Neural progenitor cell (in vitro differentiated cells): ENCODE data around the gene NADSYN1. TPM values are rescaled to one million over a fixed set of nuclear protein-coding genes. Genes with fewer than 3 reads are reported as not detected.
"Not testable (repeated sequence)": the region's sequence is repeated elsewhere in the genome, so short reads cannot be mapped to it uniquely, and the experiment has no call there.

ENCODE experiments used
- DNase-seq: peaks from one replicate; pipeline ENCODE4 v3.0.0-alpha.2; 2016; ENCODE audit warnings: low spot score
- H2AFZ ChIP-seq: fragments of 200-600 bp; sonication (generic); replicated peaks from 2 replicates; pipeline ENCODE4 v1.6.1; 2016; ENCODE audit warnings: antibody characterized with exemption
- H3F3A ChIP-seq: fragments of 200-600 bp; sonication (generic); 2 replicates; pipeline ENCODE4 v1.6.1; 2016; ENCODE audit warnings: antibody characterized with exemption, low read depth
- H3K27ac ChIP-seq: fragments of 200-600 bp; sonication (generic); 2 replicates; pipeline ENCODE4 v1.5.1; 2016; ENCODE audit warnings: mild to moderate bottlenecking
- H3K27me3 ChIP-seq: fragments of 200-600 bp; sonication (generic); 2 replicates; pipeline ENCODE4 v1.6.1; 2016; ENCODE audit warnings: mild to moderate bottlenecking, moderate library complexity
- H3K36me3 ChIP-seq: fragments of 200-600 bp; sonication (generic); 2 replicates; pipeline ENCODE4 v1.5.1; 2016
- H3K4me1 ChIP-seq: fragments of 200-600 bp; sonication (generic); 2 replicates; pipeline ENCODE4 v1.6.1; 2016; ENCODE audit warnings: mixed run types
- H3K4me2 ChIP-seq: fragments of 200-600 bp; sonication (generic); 2 replicates; pipeline ENCODE4 v1.6.1; 2016
- H3K4me3 ChIP-seq: fragments of 200-600 bp; sonication (generic); 2 replicates; pipeline ENCODE4 v1.5.1; 2016
- H3K79me2 ChIP-seq: fragments of 200-600 bp; sonication (generic); 2 replicates; pipeline ENCODE4 v1.6.1; 2016; ENCODE audit warnings: low read depth
- H3K9ac ChIP-seq: fragments of 200-600 bp; sonication (generic); 2 replicates; pipeline ENCODE4 v1.6.1; 2016
- H3K9me3 ChIP-seq: fragments of 200-600 bp; sonication (generic); 2 replicates; pipeline ENCODE4 v1.5.1; 2016; ENCODE audit warnings: low read depth
- H4K20me1 ChIP-seq: fragments of 200-600 bp; sonication (generic); 2 replicates; pipeline ENCODE4 v1.6.1; 2016; ENCODE audit warnings: low read depth
- H3K27ac Mint-ChIP-seq: 3 replicates; pipeline ENCODE4 v1.8.0; 2021; ENCODE audit warnings: mixed read lengths
- H3K27me3 Mint-ChIP-seq: 2 replicates; pipeline ENCODE4 v1.8.0; 2022; ENCODE audit warnings: low read depth, mild to moderate bottlenecking, inconsistent platforms, moderate library complexity, mixed read lengths; ENCODE audit not compliant: insufficient read depth
- H3K36me3 Mint-ChIP-seq: 3 replicates; pipeline ENCODE4 v1.8.0; 2021; ENCODE audit warnings: mixed read lengths
- H3K4me1 Mint-ChIP-seq: 3 replicates; pipeline ENCODE4 v1.8.0; 2021; ENCODE audit warnings: mixed read lengths
- H3K4me3 Mint-ChIP-seq: 3 replicates; pipeline ENCODE4 v1.8.0; 2021; ENCODE audit warnings: mild to moderate bottlenecking, moderate library complexity, mixed read lengths
- H3K9me3 Mint-ChIP-seq: 3 replicates; pipeline ENCODE4 v1.8.0; 2020; ENCODE audit warnings: mixed read lengths
- EZH2 ChIP-seq: fragments of 200-600 bp; sonication (generic); IDR thresholded peaks from 2 replicates; pipeline ENCODE4 v1.6.1; 2017; ENCODE audit warnings: antibody characterized with exemption, mild to moderate bottlenecking, moderate library complexity
- EZH2phosphoT487 ChIP-seq: fragments of 200-600 bp; sonication (generic); IDR thresholded peaks from 2 replicates; pipeline ENCODE4 v1.6.1; 2017; ENCODE audit warnings: antibody characterized with exemption
- total RNA-seq: library from RNA; depleted of rRNA; stranded (reverse); fragments of >200 nt; gene quantifications from 2 replicates; pipeline ENCODE4 v1.2.3, GENCODE V29; 2015; ENCODE audit warnings: low replicate concordance
- TF ChIP-seq, protein P1 (sequence below): fragments of 200-600 bp; sonication (generic); IDR thresholded peaks from 2 replicates; pipeline ENCODE4 v1.5.1; 2017; ENCODE audit warnings: antibody characterized with exemption, mild to moderate bottlenecking

The NADSYN1 gene
- total RNA-seq, 1 donor from 2014 or later = 25.0 TPM

- Histone ChIP-seq H3K4me1 (no peaks in the 10 kb centered on the region), H3K9me3 (no peaks in the 10 kb centered on the region), H3K27ac (no peak overlapping the region), H2AFZ (no peak overlapping the region), H4K20me1 (no peaks in the 10 kb centered on the region), H3K27me3 (no peaks in the 10 kb centered on the region), H3F3A (no peaks in the 10 kb centered on the region), H3K9ac (no peak overlapping the region), H3K4me3 (no peak overlapping the region), H3K36me3 (no peaks in the 10 kb centered on the region), H3K79me2 (no peaks in the 10 kb centered on the region), H3K4me2 (no peak overlapping the region)
- peaks cover 2% of the 10 kb centered on the region for H3K9me3 Mint-ChIP-seq
- TF ChIP-seq, protein P1, sequence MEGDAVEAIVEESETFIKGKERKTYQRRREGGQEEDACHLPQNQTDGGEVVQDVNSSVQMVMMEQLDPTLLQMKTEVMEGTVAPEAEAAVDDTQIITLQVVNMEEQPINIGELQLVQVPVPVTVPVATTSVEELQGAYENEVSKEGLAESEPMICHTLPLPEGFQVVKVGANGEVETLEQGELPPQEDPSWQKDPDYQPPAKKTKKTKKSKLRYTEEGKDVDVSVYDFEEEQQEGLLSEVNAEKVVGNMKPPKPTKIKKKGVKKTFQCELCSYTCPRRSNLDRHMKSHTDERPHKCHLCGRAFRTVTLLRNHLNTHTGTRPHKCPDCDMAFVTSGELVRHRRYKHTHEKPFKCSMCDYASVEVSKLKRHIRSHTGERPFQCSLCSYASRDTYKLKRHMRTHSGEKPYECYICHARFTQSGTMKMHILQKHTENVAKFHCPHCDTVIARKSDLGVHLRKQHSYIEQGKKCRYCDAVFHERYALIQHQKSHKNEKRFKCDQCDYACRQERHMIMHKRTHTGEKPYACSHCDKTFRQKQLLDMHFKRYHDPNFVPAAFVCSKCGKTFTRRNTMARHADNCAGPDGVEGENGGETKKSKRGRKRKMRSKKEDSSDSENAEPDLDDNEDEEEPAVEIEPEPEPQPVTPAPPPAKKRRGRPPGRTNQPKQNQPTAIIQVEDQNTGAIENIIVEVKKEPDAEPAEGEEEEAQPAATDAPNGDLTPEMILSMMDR = no peak
- no peak for TF ChIP-seq EZH2phosphoT487
- no peak for TF ChIP-seq EZH2
- peak overlapping the region; percentile 26 for H3K27ac Mint-ChIP-seq
- H3K36me3 Mint-ChIP-seq = no peaks in the 10 kb centered on the region
- H3K27me3 Mint-ChIP-seq = no peaks in the 10 kb centered on the region
- peaks cover 7% of the 10 kb centered on the region for H3K4me1 Mint-ChIP-seq
- no peak for DNase-seq
- H3K4me3 Mint-ChIP-seq = no peak overlapping the region
Observed at GRCh38 chr11:71519546-71519945, 66.5 kb downstream of the NADSYN1 start.

DNA sequence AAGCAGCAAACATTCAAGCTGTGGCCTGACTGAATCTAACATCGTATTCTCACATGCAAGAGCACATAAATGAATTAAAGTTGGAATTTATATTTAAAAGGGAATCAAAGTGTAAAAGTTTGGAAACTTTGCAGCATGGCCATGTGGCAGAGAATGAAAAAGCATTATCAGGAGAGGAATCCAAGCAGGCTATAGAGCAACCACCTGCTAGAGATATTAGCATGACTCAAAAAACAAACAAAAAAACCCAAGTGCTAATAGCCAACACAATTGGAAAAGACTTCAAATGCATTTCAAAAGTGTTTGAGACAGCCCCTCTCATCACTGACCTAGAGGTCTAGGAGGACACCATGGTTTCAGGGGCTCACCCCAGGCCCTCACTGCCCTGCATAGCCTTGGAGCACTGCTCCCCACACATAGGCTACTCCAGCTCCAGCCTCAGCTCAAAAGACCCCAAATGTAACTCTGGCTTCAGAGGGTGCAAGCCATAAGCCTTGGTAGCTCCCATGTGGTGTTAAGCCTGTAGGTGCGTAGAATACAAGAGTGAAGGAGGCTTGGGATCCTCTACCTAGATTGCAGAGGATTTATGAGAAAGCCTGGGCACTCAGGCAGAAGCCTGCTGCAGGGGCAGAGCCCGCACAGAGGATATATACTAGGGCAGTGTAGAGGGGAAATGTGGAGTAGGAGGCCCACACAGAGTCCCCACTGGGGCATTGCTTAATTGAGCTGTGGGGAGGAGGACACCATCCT is 72.4 kb downstream of the NADSYN1 start:
- Histone ChIP-seq H4K20me1 (no peaks in the 10 kb centered on the region), H3K27ac (no peak overlapping the region), H3K9me3 (no peaks in the 10 kb centered on the region), H2AFZ (no peak overlapping the region), H3K4me2 (no peak overlapping the region), H3K4me3 (no peak overlapping the region), H3F3A (no peaks in the 10 kb centered on the region), H3K27me3 (no peaks in the 10 kb centered on the region), H3K4me1 (no peaks in the 10 kb centered on the region), H3K79me2 (no peaks in the 10 kb centered on the region), H3K36me3 (no peaks in the 10 kb centered on the region), H3K9ac (no peak overlapping the region)
- H3K9me3 Mint-ChIP-seq = no peaks in the 10 kb centered on the region
- H3K36me3 Mint-ChIP-seq = no peaks in the 10 kb centered on the region
- no peak for TF ChIP-seq EZH2phosphoT487
- TF ChIP-seq, protein P1 = no peak
- H3K27me3 Mint-ChIP-seq = no peaks in the 10 kb centered on the region
- no peak overlapping the region for H3K27ac Mint-ChIP-seq
- no peak overlapping the region for H3K4me3 Mint-ChIP-seq
- peaks cover 7% of the 10 kb centered on the region for H3K4me1 Mint-ChIP-seq
- DNase-seq = no peak

GRCh38 chr11:71525938-71526495 is 73.0 kb downstream of the NADSYN1 start:
- H3K9me3 ChIP-seq = no peaks in the 10 kb centered on the region
- no peaks in the 10 kb centered on the region for H3K9me3 Mint-ChIP-seq
- no peak overlapping the region for H3K9ac ChIP-seq
- no peak overlapping the region for H3K4me3 ChIP-seq
- TF ChIP-seq EZH2phosphoT487 (no peak), EZH2 (no peak)
- TF ChIP-seq, protein P1 = no peak
- no peak overlapping the region for H3K27ac Mint-ChIP-seq
- H3K36me3 Mint-ChIP-seq = no peaks in the 10 kb centered on the region
- no peaks in the 10 kb centered on the region for H3K79me2 ChIP-seq
- no peak overlapping the region for H3K4me2 ChIP-seq
- H3F3A ChIP-seq = no peaks in the 10 kb centered on the region
- no peaks in the 10 kb centered on the region for H4K20me1 ChIP-seq
- H3K27me3 Mint-ChIP-seq = no peaks in the 10 kb centered on the region
- no peak overlapping the region for H2AFZ ChIP-seq
- H3K4me3 Mint-ChIP-seq = no peak overlapping the region
- H3K36me3 ChIP-seq = no peaks in the 10 kb centered on the region
- no peaks in the 10 kb centered on the region for H3K27me3 ChIP-seq
- H3K27ac ChIP-seq = no peak overlapping the region
- H3K4me1 ChIP-seq = no peaks in the 10 kb centered on the region
- peaks cover 7% of the 10 kb centered on the region for H3K4me1 Mint-ChIP-seq
- no peak for DNase-seq

GRCh38 chr11:71526796-71527575 is 74.0 kb downstream of the NADSYN1 start, which contains the start of gene KRTAP5-7:
KRTAP5-7 (plus strand) TSS chr11:71527267; CDS start chr11:71527301, 34 bp downstream.
- not testable (repeated sequence) for H4K20me1 ChIP-seq, H3K27ac Mint-ChIP-seq, H3K4me3 ChIP-seq, H3K27ac ChIP-seq, H3K36me3 ChIP-seq, DNase-seq, H3K4me2 ChIP-seq, H3F3A ChIP-seq, H3K4me3 Mint-ChIP-seq, H3K4me1 Mint-ChIP-seq, H3K4me1 ChIP-seq, H3K9me3 ChIP-seq, H3K27me3 Mint-ChIP-seq, H2AFZ ChIP-seq, H3K9ac ChIP-seq, H3K27me3 ChIP-seq, H3K9me3 Mint-ChIP-seq, H3K79me2 ChIP-seq, H3K36me3 Mint-ChIP-seq
